Measurements from ENCODE around the gene A4GNT.
A peak's percentile ranks its signal among the peaks of the same experiment; 100 is the strongest.
"Not testable (repeated sequence)": the region's sequence is repeated elsewhere in the genome, so short reads cannot be mapped to it uniquely, and the experiment has no call there.

Gene A4GNT

GRCh38 chr3:138132239-138132638 is at the start of gene A4GNT:
TSS of gene A4GNT (minus strand) at chr3:138132390. CDS start at chr3:138131256, 1,134 bp downstream.
- DNase-seq (ENCODE audit: low spot score), result no peak

- peak; percentile 58 for DNase-seq (ENCODE audit: low spot score)
Observed at GRCh38 chr3:138180375-138181029, 48.3 kb upstream of the A4GNT start.

- DNase-seq (ENCODE audit: low spot score), result peak; percentile 88
Observed at GRCh38 chr3:138174421-138175131, 42.4 kb upstream of the A4GNT start, which contains the start of gene DBR1. TSS of gene DBR1 (minus strand) at chr3:138174921. CDS start at chr3:138174795, 126 bp downstream.

- no peak for DNase-seq (ENCODE audit: low spot score)
Observed at GRCh38 chr3:138173769-138174420, 41.7 kb upstream of the A4GNT start.

GRCh38 chr3:138172625-138173024 is 40.4 kb upstream of the A4GNT start:
- no peak for DNase-seq (ENCODE audit: low spot score)

GRCh38 chr3:138165061-138165460 is 32.9 kb upstream of the A4GNT start:
- DNase-seq (ENCODE audit: low spot score), result no peak

- DNase-seq (ENCODE audit: low spot score), result no peak
Observed at GRCh38 chr3:138157743-138158142, 25.6 kb upstream of the A4GNT start.

GRCh38 chr3:138154534-138154933 is 22.3 kb upstream of the A4GNT start:
- no peak for DNase-seq (ENCODE audit: low spot score)

- DNase-seq (ENCODE audit: low spot score), result no peak
Observed at GRCh38 chr3:138148503-138148902, 16.3 kb upstream of the A4GNT start.

GRCh38 chr3:138142181-138142580 is 10.0 kb upstream of the A4GNT start:
- DNase-seq (ENCODE audit: low spot score), result not testable (repeated sequence)

- DNase-seq (ENCODE audit: low spot score), result no peak
Observed at GRCh38 chr3:138140940-138141339, 8.8 kb upstream of the A4GNT start.

GRCh38 chr3:138139691-138140090 is 7.5 kb upstream of the A4GNT start:
- DNase-seq (ENCODE audit: low spot score), result no peak

GRCh38 chr3:138137861-138138260 is 5.7 kb upstream of the A4GNT start:
- DNase-seq (ENCODE audit: low spot score), result no peak

- DNase-seq (ENCODE audit: low spot score), result no peak
Observed at GRCh38 chr3:138136201-138136600, 4.0 kb upstream of the A4GNT start.

- no peak for DNase-seq (ENCODE audit: low spot score)
Observed at GRCh38 chr3:138135833-138136194, 3.6 kb upstream of the A4GNT start.

- no peak for DNase-seq (ENCODE audit: low spot score)
Observed at GRCh38 chr3:138135146-138135832, 3.1 kb upstream of the A4GNT start.

- DNase-seq (ENCODE audit: low spot score), result no peak
Observed at GRCh38 chr3:138127636-138128365, 4.4 kb downstream of the A4GNT start.

- no peak for DNase-seq (ENCODE audit: low spot score)
Observed at GRCh38 chr3:138125548-138126221, 6.5 kb downstream of the A4GNT start.

GRCh38 chr3:138124706-138125355 is 7.4 kb downstream of the A4GNT start:
- no peak for DNase-seq (ENCODE audit: low spot score)

GRCh38 chr3:138124188-138124587 is 8.0 kb downstream of the A4GNT start:
- no peak for DNase-seq (ENCODE audit: low spot score)

GRCh38 chr3:138119423-138119766 is 12.8 kb downstream of the A4GNT start:
- DNase-seq (ENCODE audit: low spot score), result no peak

Data from LoVo (cell line).